ENCODE results near the gene LMCD1.

The LMCD1 gene, protein sequence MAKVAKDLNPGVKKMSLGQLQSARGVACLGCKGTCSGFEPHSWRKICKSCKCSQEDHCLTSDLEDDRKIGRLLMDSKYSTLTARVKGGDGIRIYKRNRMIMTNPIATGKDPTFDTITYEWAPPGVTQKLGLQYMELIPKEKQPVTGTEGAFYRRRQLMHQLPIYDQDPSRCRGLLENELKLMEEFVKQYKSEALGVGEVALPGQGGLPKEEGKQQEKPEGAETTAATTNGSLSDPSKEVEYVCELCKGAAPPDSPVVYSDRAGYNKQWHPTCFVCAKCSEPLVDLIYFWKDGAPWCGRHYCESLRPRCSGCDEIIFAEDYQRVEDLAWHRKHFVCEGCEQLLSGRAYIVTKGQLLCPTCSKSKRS

DNA sequence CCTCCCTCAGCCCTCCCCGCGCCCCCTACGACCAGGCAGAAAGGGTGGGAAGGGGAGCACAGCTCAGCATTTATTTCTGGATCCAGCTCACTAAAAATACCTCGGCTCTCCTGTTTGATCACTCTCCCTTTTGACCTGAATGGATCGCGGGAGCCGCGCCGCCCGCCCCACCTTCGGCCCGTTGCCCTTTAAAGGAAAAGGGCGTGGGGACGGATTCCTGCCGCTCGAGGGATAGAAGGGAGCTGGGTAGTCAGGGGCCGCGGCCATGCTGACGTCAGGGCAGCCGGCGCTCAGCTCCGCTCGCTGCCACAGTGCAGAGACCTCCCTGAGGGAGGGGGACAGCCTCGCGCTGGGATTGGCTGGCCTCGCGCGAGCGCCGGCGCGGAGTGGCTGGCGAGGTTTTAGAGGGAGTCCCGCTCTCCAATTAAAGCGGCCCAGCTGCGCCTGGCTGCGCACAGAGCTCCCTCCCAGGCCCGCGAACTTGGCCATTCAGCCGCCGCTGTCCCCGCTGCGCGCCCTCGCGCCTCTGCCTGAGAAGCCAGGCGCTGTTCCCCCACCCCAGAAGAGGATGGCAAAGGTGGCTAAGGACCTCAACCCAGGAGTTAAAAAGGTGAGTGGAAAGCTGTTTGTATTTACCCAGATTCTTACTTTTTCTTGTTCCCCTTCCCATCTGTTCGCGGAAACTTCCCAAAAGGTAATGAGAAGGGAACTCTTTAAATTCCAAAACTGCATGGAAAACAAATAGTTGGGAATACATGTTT is at the start of gene LMCD1:
Gene LMCD1 (plus strand): TSS at position 453 of the 761 bp plus-strand sequence. CDS start 116 bp downstream, at position 569.
- in situ Hi-C loops (cut with MboI; ENCODE audit: low pct_unique_long_range_greater_than_20kb, low sequenced_read_pairs) = no loop called here
- DNase-seq = peak; percentile 81

DNA sequence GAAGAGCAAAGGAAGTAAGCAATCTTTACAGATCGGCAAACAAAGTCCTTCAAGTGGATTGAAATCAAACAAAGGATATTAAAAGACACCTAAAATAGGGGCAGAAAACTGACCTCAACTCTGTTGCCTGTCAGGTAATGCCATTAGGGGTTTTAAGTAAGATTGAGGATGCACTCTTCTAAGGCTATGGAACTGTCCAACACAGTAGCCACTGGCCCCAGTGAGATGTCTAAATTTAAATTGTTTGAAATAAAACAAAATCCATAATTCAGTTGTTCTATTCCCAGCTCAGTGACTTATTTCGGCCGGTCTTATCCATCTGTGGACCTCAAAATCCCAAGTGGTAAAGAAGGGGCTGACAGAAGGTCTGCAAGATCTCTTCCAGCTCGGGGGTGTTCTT is 49.5 kb upstream of the LMCD1 start:
- no peak for DNase-seq
- in situ Hi-C loops (cut with MboI; ENCODE audit: low pct_unique_long_range_greater_than_20kb, low sequenced_read_pairs) = no loop called here

DNA sequence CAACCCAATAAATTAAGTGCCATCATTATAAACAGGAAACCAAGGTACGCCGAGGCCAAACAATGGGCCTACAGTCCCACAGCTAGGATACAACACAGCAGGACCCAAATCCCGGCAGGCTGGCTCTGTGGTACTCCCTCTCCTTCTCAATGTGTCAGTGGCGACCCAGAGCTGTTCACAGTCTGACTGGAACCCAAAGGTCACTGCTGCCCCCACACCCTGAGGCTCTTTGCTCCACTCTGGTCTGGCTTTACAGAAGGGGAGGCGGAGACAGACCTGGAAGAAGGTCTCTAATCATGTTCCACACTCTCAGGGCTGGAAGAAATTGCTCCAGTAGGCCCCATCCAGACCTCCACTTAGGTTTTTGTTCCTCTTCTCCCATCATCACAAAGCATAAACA is 48.5 kb upstream of the LMCD1 start:
- no peak for DNase-seq
- in situ Hi-C loops (cut with MboI; ENCODE audit: low pct_unique_long_range_greater_than_20kb, low sequenced_read_pairs) = no loop called here

DNA sequence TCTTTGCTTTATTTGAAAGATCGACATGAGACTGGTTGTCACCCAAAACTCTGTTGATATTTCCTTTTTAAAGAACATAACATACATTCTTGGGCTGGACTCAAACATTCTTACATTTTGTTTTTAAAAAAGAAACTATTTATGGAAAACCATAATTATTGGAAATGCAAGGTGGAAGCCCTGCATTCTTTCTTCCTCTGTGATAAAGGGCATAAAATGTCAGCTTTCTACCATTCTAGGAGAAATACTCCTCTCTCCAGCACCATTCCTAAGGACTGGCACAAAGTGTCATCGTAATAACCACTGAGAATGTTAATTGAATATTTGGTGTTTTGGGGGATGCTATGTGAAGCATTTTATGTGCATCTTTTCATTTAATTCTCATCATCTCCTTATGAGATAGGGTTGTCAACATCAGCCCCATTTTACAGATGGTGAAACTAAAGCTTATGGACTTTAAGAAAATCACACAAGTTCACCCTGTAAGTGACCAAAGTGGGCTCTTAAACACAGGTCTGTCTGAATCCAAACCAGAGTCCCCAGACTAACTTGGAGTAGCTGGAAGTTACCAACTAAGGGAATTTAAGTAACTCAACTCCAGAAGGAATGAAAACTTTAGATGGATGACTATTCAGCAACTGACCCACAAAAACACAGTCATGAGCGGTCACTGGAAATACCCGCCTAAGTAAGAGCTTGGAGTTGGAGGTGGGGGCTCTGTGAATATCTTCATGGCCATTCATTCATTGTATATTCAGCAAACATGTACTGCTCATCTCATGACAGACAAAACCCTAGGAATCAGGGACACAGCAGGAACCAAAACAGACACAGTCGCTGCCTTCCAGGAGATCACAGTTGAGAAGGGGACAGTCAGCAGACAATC is 45.9 kb upstream of the LMCD1 start:
- in situ Hi-C loops (cut with MboI; ENCODE audit: low pct_unique_long_range_greater_than_20kb, low sequenced_read_pairs) = no loop called here

DNA sequence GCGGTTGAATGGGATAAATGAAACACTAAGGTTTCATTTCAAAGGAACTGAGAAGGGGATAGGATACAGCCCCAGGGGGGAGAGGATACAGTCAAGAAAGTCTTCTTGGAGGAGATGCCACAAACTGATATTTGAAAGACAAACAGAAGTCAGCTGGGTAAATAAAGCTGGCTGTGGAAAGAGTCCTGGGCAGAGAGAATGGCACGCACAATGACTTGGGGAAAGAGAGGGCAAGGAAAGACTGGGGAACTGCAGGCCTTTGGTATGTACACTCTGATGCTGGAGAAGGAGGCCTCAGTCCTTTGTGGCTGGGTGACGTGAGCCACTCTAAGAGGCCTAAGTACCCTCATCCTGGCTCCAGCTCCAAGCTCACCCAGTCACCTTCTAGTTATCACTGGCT is 45.2 kb upstream of the LMCD1 start:
- in situ Hi-C loops (cut with MboI; ENCODE audit: low pct_unique_long_range_greater_than_20kb, low sequenced_read_pairs) = no loop called here
- DNase-seq = no peak

More for the DNA sequence above, 45.9 kb upstream of the LMCD1 start:
- no peak for DNase-seq

DNA sequence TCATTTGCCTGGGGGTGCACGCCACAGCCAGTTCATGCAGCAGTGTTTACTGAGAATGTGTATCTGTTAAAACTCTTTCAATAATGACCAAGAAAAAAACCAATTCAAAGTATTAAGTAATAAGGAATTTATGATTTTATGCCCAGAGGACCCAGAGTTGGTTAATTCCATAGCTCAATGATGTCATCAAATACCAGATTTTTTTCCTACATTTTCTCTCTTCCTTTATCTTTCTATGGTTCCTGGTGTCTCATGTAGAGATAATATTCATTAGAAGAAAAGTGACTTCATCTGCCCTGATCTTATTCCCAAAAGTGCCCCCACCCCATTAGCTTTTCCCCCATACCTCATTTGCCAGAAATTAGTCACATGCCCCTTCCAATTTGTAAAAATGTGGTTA is 44.6 kb upstream of the LMCD1 start:
- in situ Hi-C loops (cut with MboI; ENCODE audit: low pct_unique_long_range_greater_than_20kb, low sequenced_read_pairs) = no loop called here
- no peak for DNase-seq

DNA sequence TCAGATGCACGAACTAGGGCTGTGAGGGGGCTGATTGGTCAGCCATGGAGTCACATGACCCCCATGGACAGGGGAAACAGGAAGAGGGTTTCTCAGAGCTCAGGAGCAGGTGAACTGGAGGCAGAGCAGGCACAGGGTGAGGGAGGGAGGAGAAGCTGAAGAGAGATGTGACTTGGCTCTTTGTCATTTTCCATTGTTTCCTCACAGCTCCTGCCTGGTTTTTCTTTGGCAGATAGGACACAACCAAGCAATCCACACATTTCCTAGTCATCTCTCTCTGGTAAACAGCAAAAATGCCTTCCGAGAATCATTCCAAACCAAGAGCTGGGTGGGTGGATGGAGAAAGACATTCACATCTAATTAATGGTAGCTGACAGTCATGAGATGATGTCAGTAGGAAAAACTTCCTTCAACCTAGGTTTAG is 43.4 kb upstream of the LMCD1 start:
- in situ Hi-C loops (cut with MboI; ENCODE audit: low pct_unique_long_range_greater_than_20kb, low sequenced_read_pairs) = no loop called here

DNA sequence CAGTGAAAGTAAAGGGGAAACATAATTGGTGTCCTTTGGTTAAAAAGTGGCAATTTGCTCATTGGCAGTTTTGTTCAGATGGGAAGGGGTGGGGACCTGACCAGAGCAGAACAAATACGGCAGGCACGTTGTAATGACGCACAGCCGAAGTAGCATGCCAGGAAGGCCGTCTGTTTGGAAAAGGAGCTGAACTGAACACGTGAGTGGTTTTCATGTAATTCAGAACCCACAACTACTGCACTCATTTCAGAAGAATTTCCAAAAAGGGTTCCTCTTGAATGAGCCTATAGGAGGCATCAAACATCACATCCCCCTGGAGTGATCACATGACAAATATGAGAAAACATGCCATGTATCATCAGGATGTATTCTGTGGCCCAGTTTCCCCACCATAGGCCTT is 42.9 kb upstream of the LMCD1 start:
- no peak for DNase-seq
- in situ Hi-C loops (cut with MboI; ENCODE audit: low pct_unique_long_range_greater_than_20kb, low sequenced_read_pairs) = no loop called here

More for the DNA sequence above, 43.4 kb upstream of the LMCD1 start:
- no peak for DNase-seq

DNA sequence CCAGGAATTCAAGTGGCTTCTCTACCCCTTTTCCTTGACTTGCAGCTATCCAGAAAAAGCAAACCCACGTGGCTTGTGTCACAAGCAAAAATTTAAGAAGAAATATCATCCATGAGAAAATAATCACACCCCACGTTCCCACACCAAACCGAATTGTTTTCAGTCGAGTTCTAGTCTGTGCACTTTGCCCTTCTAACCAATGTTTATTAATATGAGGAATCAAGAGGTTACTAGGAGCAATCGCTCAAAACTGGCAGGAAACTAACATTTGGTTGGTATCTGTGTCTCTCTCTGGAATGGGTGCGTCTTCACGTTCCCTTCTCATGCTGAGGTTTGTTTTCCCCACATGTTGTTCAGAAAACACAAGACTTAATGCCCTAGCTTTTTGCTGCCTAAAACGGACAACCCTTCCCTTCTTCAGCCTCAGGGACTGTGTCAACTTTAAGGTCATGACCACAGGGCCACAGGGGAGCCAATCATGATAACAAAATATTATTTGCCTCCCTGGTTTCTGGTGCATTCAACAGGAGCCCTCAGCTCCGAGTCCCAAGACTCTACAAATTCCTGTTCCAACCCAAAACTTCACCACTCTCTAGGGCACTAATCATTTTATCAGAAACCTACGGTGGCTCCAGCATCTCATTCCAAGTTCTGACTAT is 41.4 kb upstream of the LMCD1 start:
- in situ Hi-C loops (cut with MboI; ENCODE audit: low pct_unique_long_range_greater_than_20kb, low sequenced_read_pairs) = no loop called here
- no peak for DNase-seq

DNA sequence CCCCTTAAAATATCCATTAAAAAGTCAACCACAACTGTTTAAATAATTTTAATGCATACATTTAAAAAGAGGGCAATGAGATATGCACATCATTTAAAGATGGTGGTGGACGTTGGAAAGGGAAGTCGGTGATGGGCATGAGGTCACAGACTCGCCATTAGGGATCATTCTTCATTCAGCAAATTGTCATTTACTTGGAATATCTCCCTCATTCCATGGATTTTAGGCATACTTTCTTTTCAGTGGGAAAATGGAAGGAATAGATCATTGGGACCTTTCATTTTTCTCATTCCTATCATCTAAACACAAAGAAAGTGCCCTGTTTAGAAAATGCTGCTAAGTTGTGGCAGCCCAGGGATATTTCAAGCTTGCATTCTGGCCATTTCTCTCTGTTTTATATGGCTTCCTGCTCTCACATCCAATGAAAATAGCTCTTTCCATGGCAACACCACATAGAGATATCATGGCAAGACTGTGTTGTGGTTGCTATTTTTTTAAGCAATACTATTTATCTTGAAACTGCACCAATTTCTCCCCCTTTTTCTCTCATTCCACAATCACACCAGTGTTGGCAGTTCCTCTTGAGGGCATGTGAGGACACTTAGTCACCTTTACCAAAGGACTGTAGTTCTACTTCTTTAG is 40.7 kb upstream of the LMCD1 start:
- in situ Hi-C loops (cut with MboI; ENCODE audit: low pct_unique_long_range_greater_than_20kb, low sequenced_read_pairs) = no loop called here
- DNase-seq = no peak

DNA sequence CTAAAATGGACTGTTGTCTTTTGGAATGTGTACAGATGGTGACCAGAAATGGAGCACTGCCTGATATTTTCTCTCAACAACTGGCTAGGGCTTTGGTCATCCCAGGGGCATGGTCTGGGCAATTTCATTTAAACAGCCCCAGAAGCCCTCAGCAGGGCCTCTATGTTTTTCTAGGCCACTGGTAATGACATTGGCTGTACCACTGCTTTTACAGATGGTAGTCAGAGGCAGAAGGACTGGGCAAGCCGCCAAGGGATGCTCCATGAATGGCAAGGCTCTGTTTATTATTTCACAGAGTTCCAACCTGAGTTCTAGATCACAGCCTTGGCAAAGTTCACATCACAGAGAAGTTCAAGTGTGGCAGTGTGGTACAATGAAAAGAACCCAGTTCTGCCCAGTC is 37.0 kb upstream of the LMCD1 start:
- in situ Hi-C loops (cut with MboI; ENCODE audit: low pct_unique_long_range_greater_than_20kb, low sequenced_read_pairs) = no loop called here
- no peak for DNase-seq

DNA sequence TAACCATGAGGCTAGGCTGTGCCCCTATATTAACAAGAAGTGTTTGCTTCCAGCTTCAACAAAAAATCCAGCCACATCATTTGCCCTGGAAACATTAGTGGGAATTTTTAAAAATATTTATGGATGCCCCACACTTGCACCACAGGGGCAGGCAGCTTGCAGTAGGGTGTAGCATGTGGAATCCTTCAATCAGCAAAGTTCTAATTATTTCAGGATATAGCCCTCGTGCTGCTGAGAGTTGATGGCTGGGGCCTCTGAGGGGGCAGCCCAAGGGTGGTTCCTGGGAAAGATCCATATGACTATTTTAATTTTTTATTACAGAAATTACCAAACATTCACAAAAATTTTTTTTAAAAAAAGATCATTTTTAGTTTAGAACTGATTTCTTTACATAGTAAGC is 35.1 kb upstream of the LMCD1 start:
- in situ Hi-C loops (cut with MboI; ENCODE audit: low pct_unique_long_range_greater_than_20kb, low sequenced_read_pairs) = no loop called here
- no peak for DNase-seq

DNA sequence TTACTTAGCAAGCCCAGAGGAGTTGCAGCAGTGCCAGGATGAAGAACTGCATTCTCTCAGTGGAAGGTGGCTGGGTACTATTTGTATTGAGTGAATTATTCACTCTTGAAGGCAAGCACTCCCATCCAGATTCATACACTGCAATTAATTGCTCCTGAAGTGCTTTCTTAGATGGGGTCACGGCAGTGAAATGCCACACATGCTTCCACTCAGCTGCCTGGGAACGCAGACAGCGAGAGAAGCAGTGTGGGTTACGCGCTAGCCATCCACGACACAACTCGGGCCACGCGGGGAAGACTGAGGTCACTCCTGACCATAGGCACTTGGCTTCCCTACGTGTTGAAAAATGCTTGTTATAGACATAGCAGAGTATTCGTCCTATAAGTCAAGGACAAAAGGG is 30.8 kb upstream of the LMCD1 start:
- no peak for DNase-seq
- in situ Hi-C loops (cut with MboI; ENCODE audit: low pct_unique_long_range_greater_than_20kb, low sequenced_read_pairs) = no loop called here

DNA sequence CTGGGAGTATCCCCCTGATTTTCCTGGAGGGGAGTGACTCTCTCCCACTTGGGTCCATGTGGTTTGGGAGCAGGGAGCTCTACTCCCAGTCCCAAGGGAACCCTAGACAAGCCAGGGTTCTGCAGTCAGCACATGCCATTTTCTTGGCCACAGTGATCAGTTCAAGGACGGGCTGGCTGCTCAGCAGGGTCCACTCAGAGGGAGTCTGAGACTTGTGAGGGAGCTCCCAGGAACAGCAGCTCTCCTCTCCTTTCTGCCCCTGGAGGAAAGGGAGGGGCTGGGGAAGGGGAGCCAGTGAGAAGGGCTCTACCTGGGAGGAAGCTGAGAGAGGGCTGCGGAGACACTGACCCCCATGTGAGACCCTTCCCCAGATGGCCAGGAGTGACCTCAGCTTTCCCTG is 29.1 kb upstream of the LMCD1 start:
- no peak for DNase-seq
- in situ Hi-C loops (cut with MboI; ENCODE audit: low pct_unique_long_range_greater_than_20kb, low sequenced_read_pairs) = no loop called here

DNA sequence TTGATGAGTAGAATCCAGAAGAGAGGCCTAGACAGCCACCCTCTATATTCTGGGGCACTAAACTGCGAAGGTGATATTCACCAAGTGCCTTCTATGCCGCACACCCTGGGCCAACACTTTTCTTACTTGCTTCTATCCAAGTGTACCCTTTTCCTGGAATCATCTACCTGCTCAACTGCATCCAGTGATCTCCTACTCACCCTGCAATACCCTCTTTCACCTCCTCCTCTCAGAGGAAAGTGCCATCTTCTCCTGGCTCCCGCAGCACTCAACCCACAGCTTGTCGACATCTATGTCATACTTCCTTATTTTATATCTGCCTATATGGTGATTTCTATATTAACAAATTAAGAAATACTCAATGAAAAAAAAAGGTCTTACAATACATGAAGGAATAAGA is 28.6 kb upstream of the LMCD1 start:
- no peak for DNase-seq
- in situ Hi-C loops (cut with MboI; ENCODE audit: low pct_unique_long_range_greater_than_20kb, low sequenced_read_pairs) = no loop called here

DNA sequence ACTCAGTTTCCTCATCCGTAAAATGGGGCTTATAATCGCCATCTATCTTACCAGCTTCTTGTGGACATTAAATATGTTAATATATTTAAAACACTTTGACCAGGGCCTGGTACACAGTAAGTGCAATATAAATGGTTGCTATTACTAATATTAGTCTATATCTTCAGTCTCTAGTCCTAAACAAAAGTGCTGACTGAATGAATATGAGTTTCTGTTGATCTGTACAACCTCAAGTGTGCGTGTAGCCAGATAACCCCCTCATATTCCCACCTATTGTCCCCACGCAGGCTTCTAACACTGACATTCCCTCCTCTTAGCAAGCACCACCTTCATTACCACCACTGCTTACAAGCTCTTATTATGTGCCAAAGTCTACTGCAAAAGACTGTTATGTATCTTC is 27.6 kb upstream of the LMCD1 start:
- in situ Hi-C loops (cut with MboI; ENCODE audit: low pct_unique_long_range_greater_than_20kb, low sequenced_read_pairs) = no loop called here
- no peak for DNase-seq

DNA sequence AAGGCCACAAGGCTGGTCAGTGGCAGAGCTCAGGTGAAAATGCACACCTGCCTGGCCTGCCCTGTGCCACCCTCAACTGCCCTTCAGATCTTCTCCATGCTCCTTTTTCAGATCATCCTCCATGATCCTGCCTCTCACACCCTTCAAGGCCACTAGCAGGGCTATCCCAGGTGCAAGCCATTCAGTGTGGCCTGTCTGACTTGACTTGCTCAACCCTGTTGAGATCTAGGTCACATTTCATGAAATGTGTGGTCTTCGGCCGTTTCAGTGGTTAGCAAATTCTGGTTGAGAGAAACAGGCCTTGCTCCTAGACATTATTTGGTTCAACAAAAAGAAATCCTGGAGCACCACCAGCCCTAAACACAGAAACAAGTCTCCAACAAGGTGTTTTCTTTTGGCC is 26.6 kb upstream of the LMCD1 start:
- DNase-seq = no peak
- in situ Hi-C loops (cut with MboI; ENCODE audit: low pct_unique_long_range_greater_than_20kb, low sequenced_read_pairs) = no loop called here

DNA sequence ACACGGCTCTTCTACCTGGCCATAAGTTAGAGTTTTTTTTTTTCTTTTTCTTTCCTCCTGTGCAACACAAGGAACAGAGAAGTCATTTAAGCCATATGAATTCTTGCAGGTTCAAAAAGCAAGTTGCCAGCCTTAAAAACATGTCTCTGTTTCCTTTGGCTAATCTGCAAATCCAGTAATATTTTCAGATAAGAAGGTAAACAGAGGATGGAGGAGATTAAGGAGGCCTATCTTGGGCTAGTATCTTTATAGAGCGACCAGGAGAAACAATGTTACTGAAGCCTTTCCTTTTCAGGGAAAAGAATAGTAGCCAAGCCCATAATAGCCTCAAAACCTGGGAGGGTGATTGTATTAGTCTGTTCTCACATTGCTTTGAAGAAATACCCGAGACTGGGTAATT is 20.9 kb upstream of the LMCD1 start:
- no peak for DNase-seq
- in situ Hi-C loops (cut with MboI; ENCODE audit: low pct_unique_long_range_greater_than_20kb, low sequenced_read_pairs) = no loop called here

DNA sequence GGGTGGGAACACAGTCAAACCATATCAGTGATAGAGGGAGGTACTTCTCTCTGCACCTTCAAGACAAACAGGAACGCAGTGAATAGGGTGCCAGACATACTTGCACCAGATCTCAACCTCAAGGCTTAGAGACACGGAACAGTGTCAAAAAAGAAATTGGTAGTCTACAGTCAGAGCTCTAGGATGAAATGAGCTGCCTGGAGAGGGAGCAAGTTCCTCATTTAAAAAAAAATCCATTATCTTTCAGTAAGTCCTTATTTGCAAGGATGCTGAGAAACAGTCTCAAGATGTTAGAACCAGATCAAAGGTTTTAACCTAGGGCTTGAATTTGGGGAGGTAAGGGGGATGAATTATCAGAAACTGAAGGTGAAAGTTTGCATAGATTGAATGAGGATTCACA is 20.2 kb upstream of the LMCD1 start:
- in situ Hi-C loops (cut with MboI; ENCODE audit: low pct_unique_long_range_greater_than_20kb, low sequenced_read_pairs) = no loop called here
- DNase-seq = peak; percentile 3
